Large intestine (tissue), 3 donors: ENCODE measurements around the gene CIB4. TPM values are rescaled to one million over a fixed set of nuclear protein-coding genes. Genes with fewer than 3 reads are reported as not detected.

Experiments
- DNase-seq, 2 donors: peaks; one replicate each; pipeline versions ENCODE4 v3.0.0 to v3.0.0-alpha.2; 2013
- H3K27ac ChIP-seq: one replicate; pipeline ENCODE4 v1.5.1; 2013; ENCODE audit warnings: low read length
- H3K27me3 ChIP-seq: 2 replicates; pipeline ENCODE4 v1.6.1; 2013; ENCODE audit warnings: low read length; ENCODE audit not compliant: control insufficient read depth, insufficient read depth
- H3K36me3 ChIP-seq: 2 replicates; pipeline ENCODE4 v1.6.1; 2013; ENCODE audit warnings: low read length; ENCODE audit not compliant: control insufficient read depth, insufficient read depth
- H3K4me1 ChIP-seq: one replicate; pipeline ENCODE4 v1.6.1; 2013; ENCODE audit warnings: low read length; ENCODE audit not compliant: control insufficient read depth, insufficient read depth
- H3K4me3 ChIP-seq: one replicate; pipeline ENCODE4 v1.5.1; 2013; ENCODE audit warnings: low read length
- H3K9me3 ChIP-seq: one replicate; pipeline ENCODE4 v1.6.1; 2013; ENCODE audit warnings: mild to moderate bottlenecking, low read depth, low read length, moderate library complexity; ENCODE audit not compliant: control insufficient read depth
- WGBS: methylation state at CpG from one replicate; pipeline ENCODE4 v1.1.5; 2013; ENCODE audit warnings: low lambda C conversion rate; ENCODE audit not compliant: insufficient coverage; 5-methylcytosine and 5-hydroxymethylcytosine counted together
- polyA plus RNA-seq: library from polyadenylated mRNA; unstranded; fragments of 120-200 nt; gene quantifications from one replicate; pipeline ENCODE4 v1.2.1, GENCODE V29; 2013

The CIB4 gene
- polyA plus RNA-seq, 1 donor: 0.21 TPM

GRCh38 chr2:26675651-26676255, 34.6 kb upstream of the CIB4 start:
- Histone ChIP-seq H3K27ac (no peak overlapping the region), H3K9me3 (no peaks in the 10 kb centered on the region)
- no CpG with 5 or more reads among the region's 6 CpGs for WGBS

GRCh38 chr2:26674771-26675170, 33.6 kb upstream of the CIB4 start:
- Histone ChIP-seq H3K27me3 (peaks cover 13% of the 10 kb centered on the region), H3K4me3 (no peak overlapping the region), H3K9me3 (no peaks in the 10 kb centered on the region), H3K4me1 (no peaks in the 10 kb centered on the region), H3K36me3 (no peaks in the 10 kb centered on the region), H3K27ac (no peak overlapping the region)
- DNase-seq: no peak
- WGBS: no CpG with 5 or more reads among the region's 13 CpGs

More at GRCh38 chr2:26675651-26676255, 34.6 kb upstream of the CIB4 start:
- Histone ChIP-seq H3K27me3 (peaks cover 9% of the 10 kb centered on the region), H3K4me3 (no peak overlapping the region), H3K4me1 (no peaks in the 10 kb centered on the region), H3K36me3 (no peaks in the 10 kb centered on the region)
- no peak for DNase-seq

GRCh38 chr2:26674002-26674751, 33.0 kb upstream of the CIB4 start:
- Histone ChIP-seq H3K9me3 (no peaks in the 10 kb centered on the region), H3K4me3 (no peak overlapping the region), H3K36me3 (no peaks in the 10 kb centered on the region), H3K27me3 (peaks cover 13% of the 10 kb centered on the region), H3K4me1 (no peaks in the 10 kb centered on the region), H3K27ac (no peak overlapping the region)
- no CpG with 5 or more reads among the region's 14 CpGs for WGBS
- no peak for DNase-seq

GRCh38 chr2:26672818-26673393, 31.7 kb upstream of the CIB4 start:
- H3K27me3 ChIP-seq: peaks cover 9% of the 10 kb centered on the region
- H3K4me3 ChIP-seq: no peak overlapping the region
- no peak overlapping the region for H3K27ac ChIP-seq
- no peaks in the 10 kb centered on the region for H3K4me1 ChIP-seq
- H3K9me3 ChIP-seq: no peaks in the 10 kb centered on the region
- no CpG with 5 or more reads among the region's 9 CpGs for WGBS
- no peak for DNase-seq
- H3K36me3 ChIP-seq: no peaks in the 10 kb centered on the region

GRCh38 chr2:26672112-26672817, 31.1 kb upstream of the CIB4 start:
- Histone ChIP-seq H3K27me3 (peaks cover 7% of the 10 kb centered on the region), H3K4me3 (no peak overlapping the region), H3K9me3 (no peaks in the 10 kb centered on the region), H3K36me3 (no peaks in the 10 kb centered on the region), H3K4me1 (no peaks in the 10 kb centered on the region), H3K27ac (no peak overlapping the region)
- no CpG with 5 or more reads among the region's 11 CpGs for WGBS
- DNase-seq: no peak

- no peaks in the 10 kb centered on the region for H3K36me3 ChIP-seq
- WGBS: no CpG with 5 or more reads among the region's 5 CpGs
- no peak for DNase-seq
- no peak overlapping the region for H3K4me3 ChIP-seq
- no peaks in the 10 kb centered on the region for H3K9me3 ChIP-seq
- H3K27ac ChIP-seq: no peak overlapping the region
- no peaks in the 10 kb centered on the region for H3K4me1 ChIP-seq
- H3K27me3 ChIP-seq: peaks cover 7% of the 10 kb centered on the region
Measured at GRCh38 chr2:26671691-26672090, 30.5 kb upstream of the CIB4 start.

- H3K36me3 ChIP-seq: no peaks in the 10 kb centered on the region
- no peak overlapping the region for H3K4me3 ChIP-seq
- 83% methylated on average over 1 of the region's 5 CpGs for WGBS
- no peak overlapping the region for H3K27ac ChIP-seq
- H3K9me3 ChIP-seq: no peaks in the 10 kb centered on the region
- H3K27me3 ChIP-seq: peaks cover 7% of the 10 kb centered on the region
- H3K4me1 ChIP-seq: no peaks in the 10 kb centered on the region
- DNase-seq: no peak
Measured at GRCh38 chr2:26670931-26671460, 29.8 kb upstream of the CIB4 start.

- DNase-seq: no peak
- H3K9me3 ChIP-seq: peaks cover 4% of the 10 kb centered on the region
- no peaks in the 10 kb centered on the region for H3K36me3 ChIP-seq
- WGBS: no CpG with 5 or more reads among the region's 3 CpGs
- H3K27me3 ChIP-seq: peaks cover 7% of the 10 kb centered on the region
- H3K4me1 ChIP-seq: no peaks in the 10 kb centered on the region
- no peak overlapping the region for H3K27ac ChIP-seq
- no peak overlapping the region for H3K4me3 ChIP-seq
Measured at GRCh38 chr2:26670171-26670570, 29.0 kb upstream of the CIB4 start.

- Histone ChIP-seq H3K9me3 (peaks cover 4% of the 10 kb centered on the region), H3K27ac (no peak overlapping the region), H3K27me3 (peaks cover 7% of the 10 kb centered on the region), H3K36me3 (no peaks in the 10 kb centered on the region), H3K4me1 (no peaks in the 10 kb centered on the region), H3K4me3 (no peak overlapping the region)
- no CpG with 5 or more reads among the region's 8 CpGs for WGBS
- DNase-seq: no peak
Measured at GRCh38 chr2:26668856-26669750, 27.9 kb upstream of the CIB4 start.
